ENCODE data around the gene ANKFN1.

DNA sequence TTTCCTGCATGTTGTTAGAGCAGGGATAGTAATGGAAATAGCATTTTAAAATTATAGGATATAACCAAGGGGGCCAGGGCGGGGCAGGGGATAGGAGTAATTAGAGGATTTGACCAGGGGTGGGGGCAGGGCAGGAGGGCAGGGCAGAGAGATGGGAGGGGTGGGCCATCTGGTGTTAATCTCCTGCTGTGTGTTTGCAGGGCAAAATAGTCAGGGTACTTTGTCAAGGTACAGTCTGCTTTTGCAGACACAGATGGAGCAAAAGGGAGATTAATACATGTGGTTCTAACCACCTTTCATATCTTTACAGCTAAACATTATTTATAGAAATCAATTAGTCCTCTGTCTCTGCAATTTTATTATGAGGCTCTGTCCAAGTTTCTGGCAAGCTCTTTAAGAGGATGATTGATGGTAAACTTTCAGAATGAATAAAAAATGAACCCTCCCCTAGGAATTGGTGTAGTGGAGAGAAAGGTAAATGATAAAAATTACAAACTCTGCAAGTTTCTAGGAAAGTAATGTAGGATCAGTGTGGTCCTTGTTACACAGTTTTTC is 6.6 kb downstream of the ANKFN1 start:
- TF ChIP-seq EZH2 (optimal IDR thresholded peaks at IDR 0.05; ENCODE audit: low read depth, low read length) (no peak), EZH2phosphoT487 (IDR thresholded peaks at IDR 0.05; ENCODE audit: low read length) (no peak)
- TF ChIP-seq, protein P1, sequence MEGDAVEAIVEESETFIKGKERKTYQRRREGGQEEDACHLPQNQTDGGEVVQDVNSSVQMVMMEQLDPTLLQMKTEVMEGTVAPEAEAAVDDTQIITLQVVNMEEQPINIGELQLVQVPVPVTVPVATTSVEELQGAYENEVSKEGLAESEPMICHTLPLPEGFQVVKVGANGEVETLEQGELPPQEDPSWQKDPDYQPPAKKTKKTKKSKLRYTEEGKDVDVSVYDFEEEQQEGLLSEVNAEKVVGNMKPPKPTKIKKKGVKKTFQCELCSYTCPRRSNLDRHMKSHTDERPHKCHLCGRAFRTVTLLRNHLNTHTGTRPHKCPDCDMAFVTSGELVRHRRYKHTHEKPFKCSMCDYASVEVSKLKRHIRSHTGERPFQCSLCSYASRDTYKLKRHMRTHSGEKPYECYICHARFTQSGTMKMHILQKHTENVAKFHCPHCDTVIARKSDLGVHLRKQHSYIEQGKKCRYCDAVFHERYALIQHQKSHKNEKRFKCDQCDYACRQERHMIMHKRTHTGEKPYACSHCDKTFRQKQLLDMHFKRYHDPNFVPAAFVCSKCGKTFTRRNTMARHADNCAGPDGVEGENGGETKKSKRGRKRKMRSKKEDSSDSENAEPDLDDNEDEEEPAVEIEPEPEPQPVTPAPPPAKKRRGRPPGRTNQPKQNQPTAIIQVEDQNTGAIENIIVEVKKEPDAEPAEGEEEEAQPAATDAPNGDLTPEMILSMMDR (IDR thresholded peaks at IDR 0.05; ENCODE audit: low read length), result no peak

Measured in MM.1S (cell line).